Measurements from ENCODE around the gene GPR22. TPM values are rescaled to one million over a fixed set of nuclear protein-coding genes. Genes with fewer than 3 reads are reported as not detected.

The GPR22 gene
- total and polyA plus RNA-seq, 2 of the 8 experiments (the other 6 are each of a cell fraction or from before 2014, with no cell fraction given) = 0.02 TPM; not detected in 1

DNA sequence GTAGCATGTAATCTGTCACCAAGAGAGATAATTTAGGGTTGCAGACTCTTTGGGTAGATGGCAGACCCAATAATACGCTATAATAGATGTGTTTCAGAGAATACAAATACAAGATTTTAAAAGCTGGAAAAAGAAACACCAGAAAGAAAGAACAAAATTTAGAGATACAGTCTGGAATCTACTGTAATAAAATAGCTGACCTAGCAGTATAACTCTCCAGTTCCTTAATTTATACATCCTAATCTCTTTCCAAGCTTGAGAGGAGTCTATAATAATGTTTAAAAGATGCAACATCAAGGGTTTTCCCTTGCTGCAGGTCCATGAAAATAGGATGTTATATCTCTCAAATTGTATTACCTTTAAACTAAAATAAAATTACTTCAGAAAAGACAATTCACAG is 27.2 kb upstream of the GPR22 start:
- ChIA-PET CTCF (ENCODE audit: partially characterized antibody) (interaction anchor here (1.4 kb wide), 1 partner anchor 21 kb away, joined by 4 read pairs; no protein-coding TSS in a partner anchor), POLR2A (ENCODE audit: partially characterized antibody) (interaction anchor here (0.6 kb wide), 1 partner anchor 12 kb away, joined by 3 read pairs; no protein-coding TSS in a partner anchor)
- H2AK5ac ChIP-seq (ENCODE audit: low read depth, low read length) = no peak overlapping the region
- no peak for DNase-seq (ENCODE audit: low read depth in 1 of 2, low spot score in 2 of 2)
- H3K23ac ChIP-seq (ENCODE audit: insufficient read length) = no peak overlapping the region
- no peak overlapping the region for H3K27ac ChIP-seq (ENCODE audit: low read depth, low read length)
- no peak overlapping the region for H2BK120ac ChIP-seq (replicated peaks; ENCODE audit: low read depth, low read length)
- no peak overlapping the region for H3K9ac ChIP-seq (replicated peaks in 1 of 4; ENCODE audit: extremely low read depth in 1 of 4, low read depth in 3 of 4, low read length in 3 of 4)
- no peak overlapping the region for H2BK15ac ChIP-seq (ENCODE audit: low read length)
- WGBS, 2 experiments (ENCODE audit: extremely low coverage in 1 of 2, insufficient coverage in 1 of 2, insufficient read length in 1 of 2, insufficient replicate concordance in 2 of 2, low coverage in 1 of 2, low lambda C conversion rate in 2 of 2, missing lambda C conversion rate in 1 of 2) = 100% methylated on average over 1 of the region's 1 CpG; no CpG with 5 or more reads in 1 of the 2 experiments
- H4K8ac ChIP-seq (ENCODE audit: extremely low read depth, insufficient read depth, low read length) = no peak overlapping the region
- no peak overlapping the region for H4K5ac ChIP-seq (ENCODE audit: insufficient read length, low read depth, low read length)
- no peak overlapping the region for H2BK12ac ChIP-seq (ENCODE audit: low read depth, low read length)
- no peak overlapping the region for H2AFZ ChIP-seq (ENCODE audit: low read length)
- no peaks in the 10 kb centered on the region for H3K79me2 ChIP-seq (ENCODE audit: control insufficient read depth in 1 of 2, insufficient read depth in 2 of 2, low read length in 2 of 2)
- no peak overlapping the region for H3K4ac ChIP-seq (replicated peaks; ENCODE audit: insufficient read length, low read depth, low read length)
- H3K4me2 ChIP-seq (ENCODE audit: insufficient read depth in 1 of 2, low read depth in 2 of 2, low read length in 2 of 2) = no peak overlapping the region
- H3K14ac ChIP-seq (ENCODE audit: insufficient read length) = no peak overlapping the region
- H3K4me3 ChIP-seq (ENCODE audit: extremely low read depth in 1 of 4, insufficient read depth in 2 of 4, low read depth in 3 of 4, low read length in 4 of 4) = no peak overlapping the region
- H3K56ac ChIP-seq (replicated peaks; ENCODE audit: insufficient read length, low read depth, low read length) = no peak overlapping the region
- no peaks in the 10 kb centered on the region for H3K23me2 ChIP-seq (ENCODE audit: low read depth, low read length)
- H3K79me1 ChIP-seq (ENCODE audit: low read depth, low read length) = 0 out of 2 replicates have a peak, but pooled peaks cover 2% of the 10 kb centered on the region
- no peak for FAIRE-seq
- no peak overlapping the region for H4K91ac ChIP-seq (replicated peaks; ENCODE audit: insufficient read length, low read length)
- H4K20me1 ChIP-seq (replicated peaks in 1 of 2; ENCODE audit: control insufficient read depth in 1 of 2, insufficient read depth in 2 of 2, low read length in 2 of 2) = no peaks in the 10 kb centered on the region
- no peaks in the 10 kb centered on the region for H3K27me3 ChIP-seq (replicated peaks in 1 of 4; ENCODE audit: control insufficient read depth in 3 of 4, extremely low read depth in 1 of 4, insufficient read depth in 3 of 4, low read length in 3 of 4)
- H2BK5ac ChIP-seq (ENCODE audit: low read depth, low read length) = no peak overlapping the region
- H3K18ac ChIP-seq (ENCODE audit: extremely low read depth, low read length) = no peak overlapping the region
- H3K36me3 ChIP-seq (ENCODE audit: control insufficient read depth in 2 of 4, insufficient read depth in 4 of 4, low read length in 3 of 4) = no peaks in the 10 kb centered on the region
- H3K4me1 ChIP-seq (replicated peaks in 1 of 4; ENCODE audit: control insufficient read depth in 3 of 4, insufficient read depth in 4 of 4, low read length in 3 of 4) = no peaks in the 10 kb centered on the region
- no peak overlapping the region for H2BK20ac ChIP-seq (ENCODE audit: low read length)
- H3K9me3 ChIP-seq (ENCODE audit: insufficient read depth in 2 of 2, low read depth in 1 of 2, low read length in 1 of 2) = no peaks in the 10 kb centered on the region
- no peak for TF ChIP-seq EP300 (IDR thresholded peaks at IDR 0.05; ENCODE audit: borderline replicate concordance in 1 of 2, low read depth in 2 of 2, low read length in 2 of 2)
- no peak for TF ChIP-seq FOSL1 (IDR thresholded peaks at IDR 0.05; ENCODE audit: insufficient read depth, low read depth, low read length)
- TF ChIP-seq CHD2 (IDR thresholded peaks at IDR 0.05; ENCODE audit: low read length) = no peak
- no peak for TF ChIP-seq CEBPB (IDR thresholded peaks at IDR 0.05; ENCODE audit: low read depth, low read length)
- TF ChIP-seq HDAC6 (IDR thresholded peaks at IDR 0.05; ENCODE audit: low read depth, low read length) = no peak
- TF ChIP-seq RXRA (IDR thresholded peaks at IDR 0.05; ENCODE audit: insufficient read depth, low read depth, low read length) = no peak
- TF ChIP-seq RFX5 (IDR thresholded peaks at IDR 0.05; ENCODE audit: borderline replicate concordance, low read depth, low read length) = no peak
- TF ChIP-seq RAD21 (IDR thresholded peaks at IDR 0.05 in 1 of 2, conservative IDR thresholded peaks at IDR 0.05 in 1 of 2; ENCODE audit: low read depth in 2 of 2, low read length in 2 of 2) = no peak
- no peak for TF ChIP-seq EGR1 (IDR thresholded peaks at IDR 0.05; ENCODE audit: borderline replicate concordance, low read depth, low read length)
- TF ChIP-seq ATF3 (IDR thresholded peaks at IDR 0.05; ENCODE audit: insufficient read depth, low read depth, low read length) = no peak
- TF ChIP-seq ATF2 (IDR thresholded peaks at IDR 0.05; ENCODE audit: low read length) = no peak
- no peak for TF ChIP-seq CREB1 (IDR thresholded peaks at IDR 0.05)

Data from H1 (cell line).